SK-N-SH (cell line): ENCODE results near the gene CD300C.

Experiments used
- MXI1 ChIP-seq: IDR thresholded peaks from 2 replicates; pipeline ENCODE4 v1.6.1; 2012; ENCODE audit warnings: mild to moderate bottlenecking, low read depth, low read length, improper control_type of control experiment
- TF ChIP-seq, protein P1 (sequence below): fragments of 200-600 bp; sonication (generic); IDR thresholded peaks from 2 replicates; pipeline ENCODE4 v1.6.1; 2017; ENCODE audit warnings: antibody characterized with exemption, mild to moderate bottlenecking, moderate library complexity

DNA sequence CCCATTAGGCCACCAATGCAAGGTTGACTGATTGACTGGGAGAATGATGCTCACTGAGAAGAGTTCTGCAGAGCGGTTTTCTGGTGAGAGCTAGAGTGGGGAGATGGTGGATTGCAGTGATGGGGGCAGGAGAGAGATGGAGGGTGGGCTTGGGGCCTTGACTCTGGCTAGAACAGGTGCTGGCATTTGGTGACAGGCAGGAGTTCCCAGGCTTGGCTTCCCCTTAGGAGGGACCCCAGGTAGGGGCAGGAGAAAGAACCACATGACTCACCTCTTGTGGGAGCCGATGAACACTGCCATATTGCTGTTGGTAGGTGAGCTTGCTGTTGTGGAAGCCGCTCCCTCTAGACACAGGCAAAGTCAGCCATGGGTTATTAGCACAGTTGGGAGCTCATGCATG lies 22.6 kb downstream of the CD300C start:
- TF ChIP-seq, protein P1, sequence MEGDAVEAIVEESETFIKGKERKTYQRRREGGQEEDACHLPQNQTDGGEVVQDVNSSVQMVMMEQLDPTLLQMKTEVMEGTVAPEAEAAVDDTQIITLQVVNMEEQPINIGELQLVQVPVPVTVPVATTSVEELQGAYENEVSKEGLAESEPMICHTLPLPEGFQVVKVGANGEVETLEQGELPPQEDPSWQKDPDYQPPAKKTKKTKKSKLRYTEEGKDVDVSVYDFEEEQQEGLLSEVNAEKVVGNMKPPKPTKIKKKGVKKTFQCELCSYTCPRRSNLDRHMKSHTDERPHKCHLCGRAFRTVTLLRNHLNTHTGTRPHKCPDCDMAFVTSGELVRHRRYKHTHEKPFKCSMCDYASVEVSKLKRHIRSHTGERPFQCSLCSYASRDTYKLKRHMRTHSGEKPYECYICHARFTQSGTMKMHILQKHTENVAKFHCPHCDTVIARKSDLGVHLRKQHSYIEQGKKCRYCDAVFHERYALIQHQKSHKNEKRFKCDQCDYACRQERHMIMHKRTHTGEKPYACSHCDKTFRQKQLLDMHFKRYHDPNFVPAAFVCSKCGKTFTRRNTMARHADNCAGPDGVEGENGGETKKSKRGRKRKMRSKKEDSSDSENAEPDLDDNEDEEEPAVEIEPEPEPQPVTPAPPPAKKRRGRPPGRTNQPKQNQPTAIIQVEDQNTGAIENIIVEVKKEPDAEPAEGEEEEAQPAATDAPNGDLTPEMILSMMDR, result no peak
- TF ChIP-seq MXI1, result no peak
